ENCODE results near the gene COL5A3. TPM values are rescaled to one million over a fixed set of nuclear protein-coding genes. Genes with fewer than 3 reads are reported as not detected.
"Not testable (repeated sequence)": the region's sequence is repeated elsewhere in the genome, so short reads cannot be mapped to it uniquely, and the experiment has no call there.

The COL5A3 gene
- total RNA-seq, 1 donor from 2014 or later, result 30.3 TPM

DNA sequence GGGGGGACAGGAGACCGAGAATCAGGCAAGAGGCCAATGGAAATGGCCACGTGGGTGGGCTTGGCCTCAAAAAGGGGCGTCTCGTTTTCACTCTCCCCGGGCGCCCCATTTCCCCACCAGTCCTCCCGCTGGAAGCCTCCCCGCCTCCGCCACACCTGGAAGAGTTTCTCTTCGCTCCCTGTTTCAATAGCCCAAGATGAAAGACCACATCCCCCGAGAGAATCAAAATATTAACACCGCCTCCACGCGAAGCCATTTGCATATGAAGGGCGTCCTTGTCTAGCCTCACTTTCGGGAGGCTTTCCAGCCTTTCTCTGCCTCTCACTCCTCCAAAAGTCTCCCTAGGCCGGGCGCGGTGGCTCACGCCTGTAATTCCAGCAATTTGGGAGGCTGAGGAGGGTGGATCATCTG is 73.3 kb downstream of the COL5A3 start:
- no peak for DNase-seq (ENCODE audit: low spot score)

DNA sequence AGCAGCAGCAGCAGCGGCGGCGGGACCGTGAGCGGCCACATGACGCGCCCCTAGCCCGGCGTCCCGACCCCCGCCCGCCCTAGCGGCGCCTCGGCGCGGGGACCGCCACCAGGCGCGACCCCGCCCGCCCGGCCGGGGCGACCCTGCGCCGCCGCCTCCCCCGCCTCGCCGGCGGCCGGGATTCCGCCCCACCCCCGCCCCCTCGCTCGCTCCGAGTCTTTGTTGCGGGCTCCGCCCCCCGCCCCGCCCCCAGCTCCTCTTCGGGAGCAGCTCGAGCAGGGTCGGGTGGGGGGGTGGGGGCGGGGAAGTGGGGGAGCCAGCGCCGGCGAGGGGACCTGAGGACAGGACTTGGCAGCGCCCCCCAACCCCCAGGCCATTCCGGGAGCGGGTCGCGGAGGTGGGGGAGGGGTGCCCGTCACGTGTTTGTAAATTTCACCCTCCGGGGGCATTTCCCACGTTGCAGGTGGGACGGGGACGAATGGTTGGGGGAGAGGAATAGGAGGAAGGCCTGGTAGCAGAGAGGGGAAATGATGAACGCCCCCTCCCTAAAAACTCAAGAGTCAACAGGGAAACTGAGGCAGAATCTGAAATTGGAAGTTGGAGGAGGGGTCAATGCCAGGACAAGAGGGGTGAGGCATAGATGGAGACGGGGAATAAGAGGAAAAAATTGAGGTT is 73.8 kb downstream of the COL5A3 start, which contains the start of gene OLFM2:
Gene OLFM2 (minus strand): TSS at position 190 of the 675 bp plus-strand sequence. CDS start 149 bp downstream, at position 41.
- no peak for DNase-seq (ENCODE audit: low spot score)

DNA sequence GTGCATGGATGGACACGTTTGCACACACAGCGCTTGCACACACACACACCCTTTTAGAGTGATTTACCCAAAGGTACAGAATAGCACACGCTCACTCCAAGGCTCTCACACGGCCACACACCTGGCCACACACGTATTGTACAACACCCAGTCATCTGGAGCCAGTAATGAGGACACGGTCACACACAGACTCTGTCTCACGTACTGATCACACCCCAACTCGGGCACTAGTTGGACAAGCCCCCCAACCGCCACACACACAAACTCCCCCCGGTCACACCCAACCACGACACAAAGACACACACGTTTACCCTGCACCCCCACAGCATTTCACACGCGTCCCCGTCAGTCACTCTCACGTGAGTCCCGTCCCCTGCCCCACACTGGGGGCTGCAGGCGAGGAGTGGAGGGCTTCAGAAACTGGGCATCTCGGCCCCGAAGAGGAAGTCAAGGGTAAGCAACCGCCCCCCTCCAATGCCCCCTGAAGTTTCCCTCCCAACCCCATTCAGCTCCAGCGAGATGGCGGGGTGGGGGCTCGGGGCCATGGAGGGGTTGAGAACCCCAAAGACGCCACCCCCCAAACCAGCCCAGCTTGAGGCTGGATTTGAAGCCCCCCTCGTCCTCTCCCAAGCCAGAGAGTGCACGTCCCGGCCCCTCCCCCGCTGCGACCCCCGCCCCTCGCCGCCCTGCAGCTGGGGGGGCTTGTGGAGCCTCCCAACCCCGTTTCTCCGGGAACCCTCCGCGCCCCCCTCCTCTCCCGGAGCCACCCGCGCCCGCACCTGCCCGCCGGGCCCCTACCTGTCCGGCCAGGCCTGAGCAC is 74.6 kb downstream of the COL5A3 start:
- no peak for DNase-seq (ENCODE audit: low spot score)

DNA sequence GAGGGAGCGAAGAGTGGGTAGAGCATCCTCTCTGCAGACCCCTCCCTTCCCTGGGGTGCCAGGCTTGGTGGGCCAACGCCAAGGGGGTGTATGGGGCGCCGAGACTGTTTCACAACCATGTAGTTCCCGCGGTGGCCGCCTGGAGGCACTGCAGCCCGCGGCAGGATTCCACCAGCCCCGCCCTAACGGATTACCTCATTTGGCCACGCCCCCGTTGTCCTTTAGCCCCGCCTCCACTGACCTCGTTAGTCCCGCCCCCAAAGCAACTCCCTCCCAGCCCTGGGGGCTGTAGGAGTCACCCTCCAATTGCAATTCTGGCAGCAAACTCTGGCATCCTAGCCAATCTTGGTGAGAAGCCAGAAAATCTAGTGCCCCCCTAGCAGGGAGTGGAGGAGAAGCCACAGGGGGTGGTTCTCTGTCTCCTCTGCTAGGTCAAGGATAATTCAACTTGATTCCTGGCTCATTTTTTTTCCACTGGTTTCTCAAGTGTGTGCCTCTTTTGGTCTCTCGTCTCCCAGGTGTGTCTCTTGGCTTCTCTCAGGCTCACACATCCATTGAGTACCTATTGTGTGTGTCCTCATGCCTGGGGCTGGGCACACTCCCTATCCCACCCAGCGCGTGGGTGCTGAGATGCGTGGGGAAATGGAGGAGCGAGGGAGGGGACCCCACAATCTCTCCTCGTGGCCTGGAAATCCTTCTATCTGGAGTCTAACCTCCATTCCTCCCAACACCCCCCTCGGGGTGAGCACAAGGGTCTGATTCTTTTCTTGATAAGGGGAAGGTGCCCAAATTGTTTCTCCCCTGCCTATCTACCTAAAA is 76.0 kb downstream of the COL5A3 start:
- peak; percentile 32 for DNase-seq (ENCODE audit: low spot score)

DNA sequence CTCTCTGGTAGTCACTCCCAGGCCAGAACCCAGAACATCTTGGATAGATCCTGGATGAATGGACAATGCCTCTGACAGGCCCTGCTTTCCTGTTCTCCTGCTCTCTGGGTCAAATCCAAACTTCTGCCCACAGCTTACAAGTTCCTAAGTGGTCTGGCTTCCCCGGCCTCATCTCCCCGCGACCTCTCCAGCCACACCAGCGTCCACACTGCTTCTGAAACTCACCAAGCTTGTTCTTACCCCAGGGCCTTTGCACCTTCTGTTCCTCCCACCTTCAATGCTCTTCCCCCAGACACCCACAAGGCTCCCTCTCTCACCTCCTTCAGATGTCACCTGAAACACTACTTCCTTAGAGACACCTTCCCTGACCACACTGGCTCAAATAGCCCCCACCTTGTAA is 77.5 kb downstream of the COL5A3 start:
- no peak for DNase-seq (ENCODE audit: low spot score)

DNA sequence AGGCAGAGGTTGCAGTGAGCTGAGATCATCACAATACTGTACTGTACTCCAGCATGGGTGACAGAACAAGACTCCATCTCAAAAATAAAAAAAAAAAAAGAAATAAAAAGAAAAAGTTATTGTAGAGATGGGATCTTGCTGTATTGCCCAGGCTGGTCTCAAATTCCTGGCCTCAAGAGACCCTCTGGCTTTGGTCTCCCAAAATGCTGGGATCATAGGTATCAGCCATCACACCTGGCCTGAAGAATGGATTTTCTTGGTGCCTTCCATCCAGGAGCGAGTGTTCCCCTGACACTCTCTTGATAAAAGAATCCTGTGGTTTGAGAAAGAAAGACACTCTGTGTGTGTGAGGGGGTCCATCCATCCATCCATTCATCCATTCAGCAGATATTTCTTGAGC is 78.7 kb downstream of the COL5A3 start:
- DNase-seq (ENCODE audit: low spot score), result no peak

DNA sequence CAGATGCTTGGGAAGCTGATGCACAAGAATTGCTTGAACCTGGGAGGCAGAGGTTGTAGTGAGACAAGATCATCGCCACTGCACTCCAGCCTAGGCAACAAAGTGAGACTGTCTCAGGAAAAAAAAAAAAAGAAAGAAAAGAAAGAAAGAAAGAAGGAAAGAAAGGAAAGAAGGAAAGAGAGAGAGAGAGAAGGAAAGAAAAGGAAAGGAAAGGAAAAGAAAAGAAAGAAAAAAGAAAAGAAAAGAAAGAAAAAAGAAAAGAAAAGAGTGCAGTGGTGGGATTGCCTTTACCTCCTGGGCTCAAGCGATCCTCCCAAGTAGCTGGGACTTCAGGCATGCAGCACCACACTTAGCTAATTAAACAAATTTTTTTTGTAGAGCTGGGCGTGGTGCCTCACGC is 86.9 kb downstream of the COL5A3 start:
- DNase-seq (ENCODE audit: low spot score), result no peak

DNA sequence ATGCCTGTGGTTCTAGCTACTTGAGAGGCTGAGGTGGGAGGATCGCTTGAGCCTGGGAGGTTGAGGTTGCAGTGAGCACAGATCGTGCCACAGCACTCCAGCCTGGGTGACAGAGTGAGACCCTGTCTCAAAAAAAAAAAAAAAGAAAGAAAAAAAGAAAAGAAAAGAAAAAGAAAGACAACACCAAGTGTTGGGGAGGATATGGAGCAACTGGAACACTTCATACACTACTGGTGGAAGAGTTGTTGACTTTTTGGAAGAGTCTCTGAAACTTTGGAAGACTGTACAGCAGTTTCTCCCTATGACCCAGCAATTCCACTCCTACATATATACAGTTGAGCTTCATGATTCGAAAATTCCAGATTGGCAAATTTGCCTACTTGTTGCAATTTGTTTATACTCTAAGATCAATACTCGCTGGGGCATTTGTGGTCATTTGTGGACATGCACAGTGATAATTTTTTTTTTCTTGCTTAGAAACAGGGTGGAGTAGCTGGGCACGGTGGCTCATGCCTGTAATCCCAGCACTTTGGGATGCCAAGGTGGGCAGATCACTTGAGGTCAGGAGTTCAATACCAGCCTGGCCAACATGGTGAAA is 87.4 kb downstream of the COL5A3 start:
- not testable (repeated sequence) for DNase-seq (ENCODE audit: low spot score)

DNA sequence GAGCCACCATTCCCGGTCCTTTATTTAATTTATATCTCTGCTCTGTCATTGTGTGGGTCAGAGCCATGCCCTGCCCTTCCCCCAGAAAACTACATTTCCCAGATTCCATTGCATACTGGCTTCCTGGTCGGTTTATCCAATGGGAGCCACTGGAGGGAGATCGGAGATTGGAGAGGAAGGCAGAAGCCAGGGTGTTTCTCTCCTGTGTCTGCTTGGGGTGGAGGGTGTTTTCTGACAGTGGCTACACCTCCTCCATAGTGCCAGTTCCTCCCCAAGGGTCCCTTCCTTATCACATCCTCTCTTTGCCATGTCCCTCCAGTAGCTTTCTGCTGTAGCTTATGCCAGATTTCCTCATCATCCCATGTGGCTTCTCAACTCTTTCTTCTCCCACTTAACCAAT is 93.0 kb downstream of the COL5A3 start:
- DNase-seq (ENCODE audit: low spot score), result peak; percentile 63

DNA sequence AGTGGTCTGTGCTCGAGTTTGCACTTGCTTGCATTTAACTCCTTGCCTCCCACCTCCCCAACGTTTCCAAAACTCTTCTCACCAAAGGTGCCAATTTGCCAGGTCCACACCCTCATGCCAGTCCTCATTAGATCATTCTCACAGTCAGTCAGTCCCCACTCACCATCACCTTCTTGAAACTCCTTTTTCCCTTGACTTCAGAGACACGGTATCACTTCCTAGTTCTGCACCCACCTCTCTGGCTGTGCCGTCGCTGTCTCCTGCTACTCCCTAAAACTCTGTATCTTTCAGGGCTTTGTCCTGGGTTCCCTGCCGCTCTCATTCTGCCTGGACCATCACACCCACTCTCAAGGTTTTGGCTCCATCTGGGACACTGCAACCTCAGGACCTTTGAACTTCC is 93.6 kb downstream of the COL5A3 start:
- no peak for DNase-seq (ENCODE audit: low spot score)

DNA sequence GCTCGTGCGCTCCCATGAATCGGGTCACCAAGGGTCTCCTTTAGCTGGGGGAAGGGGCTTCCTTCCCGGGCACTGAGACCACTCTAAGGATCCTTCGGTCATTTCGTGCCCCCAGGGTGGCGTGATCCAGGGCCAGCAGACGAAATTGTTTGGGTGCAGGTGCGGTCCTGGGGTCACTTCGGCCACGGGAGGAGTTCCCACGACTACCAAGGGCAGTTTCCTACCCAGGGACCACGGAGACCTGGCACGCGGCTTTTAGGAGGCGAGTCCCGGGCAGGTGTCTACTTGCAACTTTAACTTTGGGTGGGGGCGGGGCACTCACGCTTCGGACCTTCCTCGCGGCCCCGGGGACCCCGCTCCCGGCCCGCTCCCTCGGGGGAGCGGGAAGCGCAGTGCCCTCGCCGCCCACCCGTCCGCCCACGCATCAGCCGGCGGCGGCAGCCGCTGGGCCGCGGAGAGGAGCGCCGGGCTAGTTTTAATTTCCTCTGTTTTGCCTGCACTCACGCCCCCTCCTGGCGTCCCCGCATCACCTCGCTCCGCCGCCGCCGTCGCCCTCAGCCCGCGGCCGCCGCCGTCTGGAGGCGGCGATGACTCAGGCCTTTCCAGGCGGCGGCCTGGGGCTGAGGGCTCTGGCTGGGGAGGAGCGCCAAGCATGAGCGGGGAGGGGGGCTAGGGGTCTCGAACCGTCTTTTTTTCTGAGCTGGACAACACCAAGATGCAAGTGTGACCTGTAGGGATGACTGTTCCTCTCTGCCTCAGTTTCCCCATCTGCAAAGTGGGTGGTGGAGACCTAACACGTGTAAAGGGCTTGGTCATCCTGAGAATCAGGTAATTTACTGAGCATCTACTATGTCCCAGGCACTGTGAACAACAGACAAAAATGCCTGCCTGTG is 95.7 kb downstream of the COL5A3 start:
- peak; percentile 73 for DNase-seq (ENCODE audit: low spot score)

DNA sequence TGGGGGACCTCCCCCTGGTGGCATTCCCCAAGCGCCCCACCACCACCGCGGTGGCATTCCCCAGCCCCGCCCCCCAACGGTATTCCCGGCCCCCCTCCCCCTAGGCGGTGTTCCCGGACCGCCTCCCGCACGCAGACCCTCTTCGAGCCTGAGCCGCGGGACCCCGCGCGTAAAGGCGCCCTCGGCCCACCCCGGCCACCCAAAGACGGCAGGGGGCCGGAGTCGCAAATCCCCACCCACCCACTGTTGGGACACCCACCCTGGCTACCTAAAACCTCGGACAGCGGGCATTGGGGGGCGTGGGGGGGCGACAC is 96.3 kb downstream of the COL5A3 start:
- no peak for DNase-seq (ENCODE audit: low spot score)

DNA sequence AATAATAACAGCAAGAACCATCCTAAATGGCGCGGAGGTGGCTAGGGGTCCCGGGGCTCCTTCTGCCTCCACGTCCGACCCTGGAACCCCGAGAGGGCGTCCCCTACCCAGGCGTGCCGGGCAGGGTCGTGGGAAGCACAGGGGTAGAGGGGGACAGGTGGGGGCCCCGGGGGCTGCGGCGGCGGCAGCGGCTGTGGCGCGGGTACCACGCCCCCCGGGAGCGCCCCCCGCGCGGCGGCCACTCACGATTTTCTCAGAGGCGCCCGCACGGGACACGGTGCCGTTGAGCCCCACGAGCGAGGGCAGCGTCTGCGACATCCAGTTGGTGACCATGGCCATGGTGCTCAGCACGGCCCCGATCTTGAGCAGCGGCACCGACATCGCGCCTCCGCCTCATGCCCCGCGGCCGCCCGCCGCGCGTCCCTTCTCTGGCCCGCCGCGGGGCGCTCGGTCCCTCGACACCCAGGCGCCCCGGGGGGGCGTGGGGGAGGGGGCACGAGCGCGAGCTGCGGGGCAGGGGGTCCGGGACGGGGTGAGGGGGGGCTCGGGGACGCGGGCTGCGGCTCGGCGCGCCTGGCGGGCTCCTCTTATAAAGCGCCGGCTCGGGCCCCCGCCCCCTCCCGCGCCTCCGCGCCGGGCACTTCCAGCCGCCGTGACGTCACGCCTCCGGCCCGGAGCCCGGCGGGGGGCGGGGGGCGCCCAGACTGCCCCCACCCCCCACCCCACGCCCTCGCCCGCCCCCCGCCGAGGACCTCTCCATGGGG is 96.9 kb downstream of the COL5A3 start:
- DNase-seq (ENCODE audit: low spot score), result no peak

DNA sequence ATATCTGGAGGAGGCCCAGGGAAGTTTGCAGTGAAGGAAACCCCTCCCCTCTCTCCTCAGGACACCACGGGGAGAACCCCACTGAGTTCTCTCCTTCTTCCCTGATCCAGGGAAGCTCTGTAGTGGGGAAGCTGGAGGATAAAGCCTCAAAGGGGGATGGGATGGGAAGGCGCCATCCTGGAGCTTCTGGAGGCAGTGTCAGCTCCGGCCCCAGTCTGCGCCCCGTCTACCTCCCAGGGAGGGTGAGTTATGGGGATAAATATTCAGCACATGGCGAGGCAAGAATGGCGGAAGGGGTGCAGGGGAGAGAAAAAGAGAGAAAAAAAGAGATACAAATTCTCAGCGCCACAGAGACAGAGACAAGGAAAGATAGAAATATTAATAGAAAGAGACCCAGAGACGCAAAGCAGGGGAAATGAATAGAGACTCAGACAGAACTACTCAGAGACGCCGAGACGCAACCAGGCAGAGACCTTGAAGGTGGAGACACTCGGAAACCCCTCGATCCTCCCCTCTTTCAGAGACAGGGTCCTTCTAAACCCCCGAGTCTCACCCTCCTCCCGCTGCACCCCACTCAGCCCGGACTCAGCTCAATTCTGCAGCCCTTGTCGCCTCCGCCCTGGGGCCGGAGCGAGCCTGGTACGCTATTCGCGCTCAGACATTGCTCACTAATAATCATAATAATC is 97.6 kb downstream of the COL5A3 start:
- no peak for DNase-seq (ENCODE audit: low spot score)

DNA sequence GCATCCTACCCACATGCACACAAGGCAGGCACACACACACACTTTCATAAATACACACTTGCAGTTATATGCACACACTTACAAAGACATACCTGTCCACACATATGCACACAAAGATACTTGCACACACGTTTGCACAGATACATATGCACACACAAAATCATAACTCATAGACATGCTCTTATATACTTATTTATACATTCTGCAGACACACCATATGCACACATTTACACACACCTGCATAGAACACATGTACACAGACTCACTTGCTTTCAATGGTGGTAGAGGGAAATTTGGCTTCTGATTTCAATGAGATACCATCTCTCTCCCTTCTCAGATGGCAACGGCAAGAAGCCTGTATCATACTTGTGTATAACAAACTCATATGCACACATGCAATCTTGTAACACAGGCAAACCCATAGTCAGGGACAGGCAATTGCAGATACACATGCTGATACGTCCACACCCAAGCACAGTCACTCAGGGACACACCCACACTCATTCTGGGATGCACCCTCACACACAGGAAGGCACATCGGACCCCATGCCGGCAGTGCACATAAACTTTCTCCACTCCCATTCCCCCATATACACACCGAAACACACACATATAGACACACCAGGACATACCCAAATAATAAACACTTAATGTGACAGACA is 98.6 kb downstream of the COL5A3 start:
- DNase-seq (ENCODE audit: low spot score), result no peak

DNA sequence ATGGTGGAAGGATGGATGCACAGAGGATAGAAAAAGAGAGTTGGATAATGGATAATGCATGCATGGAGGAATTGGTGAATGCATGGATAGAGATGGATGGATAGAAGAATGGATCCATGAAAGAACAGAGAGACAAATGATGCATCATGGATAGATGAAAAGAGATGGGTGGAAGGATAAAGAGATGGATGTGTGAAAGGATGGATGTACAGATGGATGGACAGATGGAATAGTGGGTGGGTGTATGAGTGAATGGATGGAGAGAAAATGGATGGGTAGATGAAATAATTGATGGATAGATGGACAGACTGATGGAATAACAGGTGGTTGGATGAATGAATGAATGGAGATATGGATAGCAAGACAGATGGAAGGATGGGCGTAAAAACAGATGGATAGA is 99.7 kb downstream of the COL5A3 start:
- DNase-seq (ENCODE audit: low spot score), result no peak

Measured in umbilical cord (tissue), 2 donors.